GM10847 (cell line): ENCODE results near the gene MRPL14.
A peak's percentile ranks its signal among the peaks of the same experiment; 100 is the strongest.

Source experiments
- POLR2A ChIP-seq: IDR thresholded peaks from 2 replicates; pipeline ENCODE4 v1.6.1; 2011; ENCODE audit not compliant: insufficient read length; ENCODE audit errors: extremely low read depth

MRPL14 gene

GRCh38 chr6:44072959-44073611 is 54.2 kb downstream of the MRPL14 start:
- TF ChIP-seq POLR2A = peak; percentile 49

GRCh38 chr6:44072452-44072958 is 54.7 kb downstream of the MRPL14 start:
- TF ChIP-seq POLR2A = no peak

DNA sequence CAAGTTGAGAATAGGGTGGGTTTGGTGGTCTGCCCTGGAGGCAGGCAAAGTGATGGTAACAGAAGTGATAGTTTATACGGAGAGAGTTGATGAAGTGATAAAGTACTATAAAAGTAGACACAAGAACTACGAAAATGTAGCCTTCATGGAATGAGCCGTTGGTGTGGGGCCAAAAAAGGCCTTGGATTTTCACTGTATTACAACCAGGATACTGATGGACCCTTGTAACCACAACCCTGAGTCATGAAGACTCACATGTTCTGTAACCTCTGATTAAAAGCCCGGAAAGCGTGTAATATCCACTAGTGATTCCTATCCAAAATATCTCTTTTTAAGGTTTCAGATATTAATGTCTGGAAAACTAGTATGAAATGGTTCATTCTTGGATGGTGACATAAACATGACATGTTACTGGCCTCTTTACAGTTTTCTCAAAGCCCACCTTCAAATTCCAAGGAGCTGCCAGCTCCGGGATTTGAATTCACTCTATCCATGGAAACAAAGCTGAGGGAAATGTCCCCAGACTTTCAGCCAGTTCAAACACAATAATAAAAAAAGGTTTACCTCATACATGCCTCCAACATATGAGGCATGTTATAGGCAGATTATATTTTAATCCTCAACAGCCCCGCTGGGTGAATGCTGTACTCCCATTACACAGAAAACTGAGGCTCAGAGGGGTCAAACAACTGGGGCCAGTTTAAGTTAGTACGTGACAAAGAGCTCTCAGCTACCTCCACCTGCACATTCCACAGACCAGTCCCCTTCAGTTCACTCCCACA is 55.4 kb downstream of the MRPL14 start:
- TF ChIP-seq POLR2A = no peak

DNA sequence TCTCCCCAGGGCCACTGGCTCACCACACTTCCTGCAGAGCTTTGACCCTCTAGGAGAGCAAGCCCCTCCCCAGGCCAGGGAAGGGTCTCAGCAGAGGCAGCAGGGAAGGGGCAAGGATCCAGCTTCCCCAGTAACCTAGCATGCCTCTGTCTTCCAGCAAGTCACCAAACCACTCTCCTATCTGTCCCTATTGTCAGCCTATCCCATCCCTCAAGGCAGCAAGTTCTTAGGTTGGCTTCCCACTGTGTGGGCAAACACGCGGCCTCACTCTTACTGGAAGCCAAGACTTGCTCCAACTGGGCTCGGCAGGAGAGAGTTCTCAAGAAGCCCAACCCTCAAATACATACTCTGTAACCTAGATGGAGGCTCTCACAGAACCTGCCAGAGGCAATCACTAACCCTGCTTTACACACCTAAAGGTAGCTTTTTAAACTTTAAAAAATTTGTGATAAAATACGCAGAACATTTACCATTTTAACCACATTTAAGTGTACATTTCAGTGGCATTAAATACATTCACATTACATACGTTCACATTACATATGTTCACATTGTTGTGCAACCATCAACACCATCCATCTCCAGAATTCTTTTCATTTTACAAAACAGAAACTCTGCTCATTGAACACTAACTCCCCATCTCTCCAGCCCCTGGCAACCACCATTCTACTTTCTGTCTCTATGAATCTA is 58.5 kb downstream of the MRPL14 start:
- TF ChIP-seq POLR2A = no peak

- no peak for TF ChIP-seq POLR2A
These were observed 59.8 kb downstream of the MRPL14 start for GRCh38 chr6:44067173-44068139.

- TF ChIP-seq POLR2A = no peak
These were observed 60.7 kb downstream of the MRPL14 start for GRCh38 chr6:44066394-44067172.

- TF ChIP-seq POLR2A = no peak
These were observed 61.7 kb downstream of the MRPL14 start for GRCh38 chr6:44065443-44066140.

DNA sequence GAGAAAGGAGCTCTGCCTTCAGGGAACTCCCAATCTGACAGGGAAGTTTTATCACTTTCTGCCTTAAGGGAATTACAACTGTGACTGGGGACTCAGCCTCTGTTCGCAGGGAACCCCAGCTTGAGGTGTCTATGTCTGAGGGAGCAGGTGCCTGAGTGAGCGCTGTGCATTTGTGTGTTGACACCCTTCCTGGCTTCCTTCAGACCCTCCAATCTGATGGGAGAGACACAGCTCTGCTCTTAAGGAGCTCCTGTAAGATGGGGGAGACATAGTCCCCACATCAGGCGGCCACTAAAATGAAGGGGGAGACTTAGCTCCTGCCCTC is 62.3 kb downstream of the MRPL14 start:
- no peak for TF ChIP-seq POLR2A

DNA sequence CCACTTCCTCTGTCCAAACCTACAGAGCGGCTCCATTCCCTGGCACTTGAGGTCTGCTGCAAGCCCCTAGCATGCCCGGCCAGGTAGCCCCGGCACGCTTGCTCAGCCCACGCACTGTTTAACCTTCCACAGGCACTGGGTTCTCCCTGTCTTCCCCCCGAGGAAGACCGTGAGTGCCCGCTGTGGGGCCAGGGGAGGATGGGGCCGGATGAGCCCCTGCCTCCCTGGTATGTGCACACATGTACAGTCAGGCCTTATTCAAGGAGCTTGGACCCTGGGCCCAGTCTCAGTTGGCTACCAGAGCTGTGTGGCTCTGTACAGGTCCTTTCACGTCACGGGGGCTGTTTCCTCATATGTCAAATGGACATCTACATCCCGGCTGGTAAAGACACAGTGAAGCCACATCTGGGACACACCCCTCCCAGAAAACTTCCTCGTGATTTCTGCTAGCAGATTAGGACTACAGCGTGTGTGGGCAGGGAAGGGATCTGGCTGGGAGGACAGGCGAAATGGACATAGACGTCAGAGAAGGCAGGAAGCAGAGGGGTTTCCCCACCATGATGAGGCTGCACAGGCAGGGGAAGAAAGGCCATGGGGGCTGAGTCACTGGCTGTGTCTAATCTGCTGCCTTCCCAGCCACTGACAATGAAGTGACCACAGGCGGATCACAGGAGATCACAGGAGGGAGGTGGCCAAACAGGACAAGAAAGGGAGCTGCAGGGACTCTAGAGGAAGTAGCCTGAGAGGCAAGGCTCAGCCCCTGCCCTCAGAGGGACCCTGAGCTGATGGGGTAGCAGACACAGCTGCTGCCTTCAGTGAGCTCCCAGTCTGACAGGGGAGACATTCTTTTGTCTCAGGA is 62.9 kb downstream of the MRPL14 start:
- no peak for TF ChIP-seq POLR2A

GRCh38 chr6:44063561-44064059 is 63.6 kb downstream of the MRPL14 start:
- TF ChIP-seq POLR2A = no peak
